SK-N-SH treated with all-trans-retinoic acid at 6 μM for 48 hours (cell line): ENCODE measurements around the gene HOXA6.

Source experiments
- ATAC-seq: fragments of 200-7000 bp; cut with Tn5 transposase; 3 replicates; pipeline ENCODE4 v1.9.1; 2020; ENCODE audit warnings: mild to moderate bottlenecking, moderate library complexity
- ARNTL ChIP-seq: fragments of 450-650 bp; formaldehyde crosslinking; IDR thresholded peaks from 2 replicates; pipeline ENCODE4 v1.5.0; 2020; ENCODE audit warnings: low read depth, mild to moderate bottlenecking, moderate library complexity, borderline replicate concordance
- CREB5 ChIP-seq: fragments of 250-450 bp; sonication (Bioruptor Pico); IDR thresholded peaks from 2 replicates; pipeline ENCODE4 v1.5.1; 2020; ENCODE audit warnings: low read depth, mild to moderate bottlenecking, moderate library complexity
- CSDC2 ChIP-seq: fragments of 250-450 bp; sonication (Bioruptor Pico); IDR thresholded peaks from 2 replicates; pipeline ENCODE4 v1.5.0; 2020; ENCODE audit warnings: mild to moderate bottlenecking, moderate library complexity
- ESRRG ChIP-seq: fragments of 250-450 bp; sonication (Bioruptor Pico); IDR thresholded peaks from 2 replicates; pipeline ENCODE4 v1.6.1; 2021; ENCODE audit warnings: mild to moderate bottlenecking
- GLIS3 ChIP-seq: fragments of 250-450 bp; sonication (Bioruptor Pico); IDR thresholded peaks from 2 replicates; pipeline ENCODE4 v1.5.0; 2020; ENCODE audit warnings: mild to moderate bottlenecking, moderate library complexity
- OSR1 ChIP-seq: fragments of 250-450 bp; sonication (Bioruptor Pico); IDR thresholded peaks from 2 replicates; pipeline ENCODE4 v1.8.0; 2022; ENCODE audit warnings: moderate library complexity, mild to moderate bottlenecking, inconsistent platforms
- PATZ1 ChIP-seq: fragments of 250-450 bp; sonication (Bioruptor Pico); IDR thresholded peaks from 2 replicates; pipeline ENCODE4 v1.8.0; 2020; ENCODE audit warnings: mild to moderate bottlenecking, moderate library complexity, borderline replicate concordance
- POU6F1 ChIP-seq: fragments of 250-450 bp; sonication (Bioruptor Pico); IDR thresholded peaks from 2 replicates; pipeline ENCODE4 v1.8.0; 2021; ENCODE audit warnings: low read depth, mild to moderate bottlenecking, moderate library complexity, borderline replicate concordance
- PPARA ChIP-seq: fragments of 250-450 bp; sonication (Bioruptor Pico); IDR thresholded peaks from 2 replicates; pipeline ENCODE4 v1.5.0; 2020; ENCODE audit warnings: mild to moderate bottlenecking, borderline replicate concordance
- SNAI2 ChIP-seq: fragments of 250-450 bp; sonication (Bioruptor Pico); IDR thresholded peaks from 2 replicates; pipeline ENCODE4 v1.5.0; 2020; ENCODE audit warnings: mild to moderate bottlenecking, moderate library complexity
- TCF4 ChIP-seq: fragments of 250-450 bp; sonication (Bioruptor Pico); IDR thresholded peaks from 2 replicates; pipeline ENCODE4 v1.8.0; 2021; ENCODE audit warnings: mild to moderate bottlenecking, moderate library complexity, borderline replicate concordance
- TOX ChIP-seq: fragments of 250-450 bp; sonication (Bioruptor Pico); IDR thresholded peaks from 2 replicates; pipeline ENCODE4 v1.8.0; 2021; ENCODE audit warnings: mild to moderate bottlenecking, moderate library complexity, borderline replicate concordance
- TSHZ2 ChIP-seq: fragments of 250-450 bp; sonication (Bioruptor Pico); IDR thresholded peaks from 2 replicates; pipeline ENCODE4 v1.5.0; 2020; ENCODE audit warnings: mild to moderate bottlenecking, moderate library complexity
- ZC3H10 ChIP-seq: fragments of 250-450 bp; sonication (Bioruptor Pico); IDR thresholded peaks from 2 replicates; pipeline ENCODE4 v1.5.1; 2021; ENCODE audit warnings: mild to moderate bottlenecking, moderate library complexity
- ZFP3 ChIP-seq: fragments of 250-450 bp; sonication (Bioruptor Pico); IDR thresholded peaks from 2 replicates; pipeline ENCODE4 v1.5.0; 2020; ENCODE audit warnings: mild to moderate bottlenecking, moderate library complexity
- ZFP30 ChIP-seq: fragments of 450-650 bp; formaldehyde crosslinking; IDR thresholded peaks from 2 replicates; pipeline ENCODE4 v1.5.0; 2022; ENCODE audit warnings: mild to moderate bottlenecking, moderate library complexity
- ZNF565 ChIP-seq: fragments of 450-650 bp; formaldehyde crosslinking; conservative IDR thresholded peaks from 2 replicates; pipeline ENCODE4 v1.5.0; 2020; ENCODE audit warnings: low read depth, mild to moderate bottlenecking, moderate library complexity
- ZNF70 ChIP-seq: fragments of 450-650 bp; formaldehyde crosslinking; IDR thresholded peaks from 2 replicates; pipeline ENCODE4 v1.5.0; 2020; ENCODE audit warnings: mild to moderate bottlenecking, moderate library complexity
- ZNF8 ChIP-seq: fragments of 450-650 bp; formaldehyde crosslinking; IDR thresholded peaks from 2 replicates; pipeline ENCODE4 v1.5.0; 2020; ENCODE audit warnings: mild to moderate bottlenecking, moderate library complexity

The HOXA6 gene

GRCh38 chr7:27179503-27180430 is 32.2 kb upstream of the HOXA6 start (continued):
- TF ChIP-seq CSDC2 (no peak), ARNTL (CRISPR knock-in tag) (no peak), PPARA (no peak), GLIS3 (CRISPR knock-in tag) (no peak), ZNF565 (CRISPR knock-in tag) (no peak), ZNF70 (no peak), PATZ1 (CRISPR knock-in tag) (no peak)

- ATAC-seq: no peak
- TF ChIP-seq TCF4 (CRISPR knock-in tag) (no peak), CREB5 (no peak), SNAI2 (CRISPR knock-in tag) (no peak), ZNF565 (CRISPR knock-in tag) (no peak), ZNF8 (no peak), ZFP3 (CRISPR knock-in tag) (no peak), PATZ1 (CRISPR knock-in tag) (no peak), PPARA (no peak), POU6F1 (no peak), ZC3H10 (no peak), OSR1 (CRISPR knock-in tag) (no peak), ZFP30 (CRISPR knock-in tag) (no peak), GLIS3 (CRISPR knock-in tag) (no peak), CSDC2 (no peak), ESRRG (CRISPR knock-in tag) (no peak)
These were observed 31.5 kb upstream of the HOXA6 start for GRCh38 chr7:27179030-27179429.

- no peak for ATAC-seq
- TF ChIP-seq PATZ1 (CRISPR knock-in tag): no peak
- TF ChIP-seq TSHZ2 (CRISPR knock-in tag): no peak
- TF ChIP-seq POU6F1: no peak
- TF ChIP-seq CREB5: no peak
- no peak for TF ChIP-seq SNAI2 (CRISPR knock-in tag)
- no peak for TF ChIP-seq TOX (CRISPR knock-in tag)
These were observed 30.8 kb upstream of the HOXA6 start for GRCh38 chr7:27178366-27178765.
